Vagina (tissue), 2 donors: ENCODE measurements around the gene TNN. TPM values are rescaled to one million over a fixed set of nuclear protein-coding genes. Genes with fewer than 3 reads are reported as not detected.

Experiments used
- DNase-seq, 2 donors: peaks; one replicate each; pipeline ENCODE4 v3.0.0-alpha.2; 2017; ENCODE audit errors: extremely low spot score in 2 of 2
- H3K27ac ChIP-seq: fragments of 200-600 bp; sonication (generic); one replicate; pipeline ENCODE4 v1.5.1; 2019
- H3K27me3 ChIP-seq: fragments of 200-600 bp; sonication (generic); one replicate; pipeline ENCODE4 v1.5.1; 2019
- H3K36me3 ChIP-seq, 2 donors: fragments of 200-600 bp; sonication (generic); one replicate each; pipeline ENCODE4 v1.5.1; 2017 to 2019
- H3K4me1 ChIP-seq: fragments of 200-600 bp; sonication (generic); one replicate; pipeline ENCODE4 v1.5.1; 2019
- H3K4me3 ChIP-seq, 2 donors: fragments of 200-600 bp; sonication (generic); 1 replicate in 1 of 2; 2 replicates in 1 of 2; pipeline ENCODE4 v1.5.1; 2016 to 2019
- H3K9me3 ChIP-seq: fragments of 200-600 bp; sonication (generic); one replicate; pipeline ENCODE4 v1.5.1; 2019
- CTCF ChIP-seq, 3 experiments: fragments of 450-650 bp in 2 of 3; fragments of 200-600 bp in 1 of 3; sonication (generic) in 1 of 3; IDR thresholded peaks; one replicate each; pipeline ENCODE4 v1.5.1; 2017 to 2019; ENCODE audit warnings: antibody characterized with exemption in 3 of 3, mild to moderate bottlenecking in 2 of 3, moderate library complexity in 2 of 3
- POLR2A ChIP-seq, 2 donors: fragments of 450-650 bp; IDR thresholded peaks; one replicate each; pipeline ENCODE4 v1.6.1; 2017; ENCODE audit warnings: antibody characterized with exemption in 2 of 2, mild to moderate bottlenecking in 2 of 2, moderate library complexity in 2 of 2
- POLR2AphosphoS5 ChIP-seq, 2 donors: sonication (generic); formaldehyde crosslinking; IDR thresholded peaks; one replicate each; pipeline ENCODE4 v1.9.0; 2017; ENCODE audit warnings: antibody characterized with exemption in 2 of 2, mild to moderate bottlenecking in 2 of 2, low read depth in 1 of 2; ENCODE audit not compliant: insufficient read depth in 1 of 2
- intact Hi-C: fragments of 100-400 bp; cut with DNase I; formaldehyde crosslinking; loops from one replicate; pipeline ENCODE4 v1.15.1; 2023
- total RNA-seq: library from RNA; depleted of rRNA; stranded (reverse); fragments of >200 nt; gene quantifications from one replicate; pipeline ENCODE4 v1.2.3, GENCODE V29; 2016

TNN gene
- total RNA-seq, 1 donor from 2014 or later = not detected

- no peak for TF ChIP-seq POLR2A (IDR thresholded peaks at IDR 0.05)
- no peak for TF ChIP-seq CTCF (IDR thresholded peaks at IDR 0.05)
- no peak for TF ChIP-seq POLR2AphosphoS5 (IDR thresholded peaks at IDR 0.05; ENCODE audit: insufficient read depth in 1 of 2, low read depth in 1 of 2)
- Histone ChIP-seq H3K4me1 (peaks cover 16% of the 10 kb centered on the region), H3K36me3 (no peaks in the 10 kb centered on the region), H3K27ac (no peak overlapping the region), H3K4me3 (no peak overlapping the region), H3K27me3 (no peaks in the 10 kb centered on the region), H3K9me3 (no peaks in the 10 kb centered on the region)
- intact Hi-C loops = no loop called here
- no peak for DNase-seq
These were observed 3.2 kb downstream of the TNN start for GRCh38 chr1:175070818-175071217.

GRCh38 chr1:175071276-175071943 is 3.8 kb downstream of the TNN start:
- Histone ChIP-seq H3K27ac (peak overlapping the region; percentile 67), H3K4me3 (no peak overlapping the region), H3K9me3 (no peaks in the 10 kb centered on the region), H3K27me3 (no peaks in the 10 kb centered on the region), H3K36me3 (no peaks in the 10 kb centered on the region), H3K4me1 (peaks cover 16% of the 10 kb centered on the region)
- no peak for DNase-seq
- no peak for TF ChIP-seq POLR2AphosphoS5 (IDR thresholded peaks at IDR 0.05; ENCODE audit: insufficient read depth in 1 of 2, low read depth in 1 of 2)
- TF ChIP-seq CTCF (IDR thresholded peaks at IDR 0.05) = no peak
- TF ChIP-seq POLR2A (IDR thresholded peaks at IDR 0.05) = no peak
- intact Hi-C loops = no loop called here

DNA sequence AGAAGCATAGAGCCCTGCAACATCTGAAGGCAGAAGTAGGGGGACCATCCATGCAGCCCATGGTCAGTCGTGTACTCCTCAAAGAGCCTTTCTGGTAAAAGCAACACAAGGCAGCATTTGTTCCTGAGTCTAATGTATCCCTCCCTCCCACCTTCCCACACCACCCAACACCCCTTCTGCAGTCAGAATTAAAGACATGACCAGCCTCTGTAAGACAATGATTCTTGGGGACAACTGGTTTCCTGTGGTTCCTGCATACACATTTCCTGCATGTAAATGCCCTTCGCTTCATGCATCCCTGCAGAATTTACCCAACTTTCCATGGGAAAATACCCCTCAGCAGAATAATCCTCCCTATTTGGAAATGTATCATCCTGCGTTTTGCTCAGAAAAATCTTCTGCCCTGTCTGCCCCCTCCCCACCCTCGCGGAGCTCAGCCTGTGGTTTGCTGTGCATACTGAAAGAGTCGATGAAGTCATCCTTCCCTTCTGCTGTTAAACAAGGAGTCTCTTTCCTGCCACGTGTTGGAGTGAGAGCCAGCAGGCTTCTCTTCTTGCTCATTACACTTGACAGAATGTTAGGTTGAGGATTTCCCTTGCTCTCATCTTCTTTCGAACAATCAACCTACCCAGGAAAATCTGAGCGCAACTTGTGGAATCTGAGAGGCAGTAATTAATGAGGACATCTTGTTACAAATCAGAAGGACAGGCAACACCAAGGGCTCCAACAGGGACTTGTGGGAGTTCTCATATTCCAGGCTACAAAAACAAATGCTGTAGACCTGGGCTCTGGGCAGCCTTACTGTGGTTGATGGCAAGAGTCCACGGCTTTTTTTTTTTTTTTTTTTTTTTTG is 4.7 kb downstream of the TNN start:
- Histone ChIP-seq H3K27me3 (no peaks in the 10 kb centered on the region), H3K4me1 (peaks cover 16% of the 10 kb centered on the region), H3K9me3 (no peaks in the 10 kb centered on the region), H3K27ac (peak overlapping the region; percentile 67), H3K4me3 (no peak overlapping the region), H3K36me3 (no peaks in the 10 kb centered on the region)
- intact Hi-C loops = no loop called here
- DNase-seq = no peak
- peak in 1 of 2 donors; percentile 45 for TF ChIP-seq POLR2AphosphoS5 (IDR thresholded peaks at IDR 0.05; ENCODE audit: insufficient read depth in 1 of 2, low read depth in 1 of 2)
- no peak for TF ChIP-seq CTCF (IDR thresholded peaks at IDR 0.05)
- TF ChIP-seq POLR2A (IDR thresholded peaks at IDR 0.05) = no peak

- Histone ChIP-seq H3K36me3 (no peaks in the 10 kb centered on the region), H3K27ac (peak overlapping the region; percentile 67), H3K4me3 (no peak overlapping the region), H3K4me1 (peaks cover 16% of the 10 kb centered on the region), H3K9me3 (no peaks in the 10 kb centered on the region), H3K27me3 (no peaks in the 10 kb centered on the region)
- no peak for DNase-seq
- TF ChIP-seq POLR2A (IDR thresholded peaks at IDR 0.05) = no peak
- TF ChIP-seq CTCF (IDR thresholded peaks at IDR 0.05) = no peak
- TF ChIP-seq POLR2AphosphoS5 (IDR thresholded peaks at IDR 0.05; ENCODE audit: insufficient read depth in 1 of 2, low read depth in 1 of 2) = no peak
- intact Hi-C loops = no loop called here
These were observed 5.4 kb downstream of the TNN start for GRCh38 chr1:175073061-175073460.

DNA sequence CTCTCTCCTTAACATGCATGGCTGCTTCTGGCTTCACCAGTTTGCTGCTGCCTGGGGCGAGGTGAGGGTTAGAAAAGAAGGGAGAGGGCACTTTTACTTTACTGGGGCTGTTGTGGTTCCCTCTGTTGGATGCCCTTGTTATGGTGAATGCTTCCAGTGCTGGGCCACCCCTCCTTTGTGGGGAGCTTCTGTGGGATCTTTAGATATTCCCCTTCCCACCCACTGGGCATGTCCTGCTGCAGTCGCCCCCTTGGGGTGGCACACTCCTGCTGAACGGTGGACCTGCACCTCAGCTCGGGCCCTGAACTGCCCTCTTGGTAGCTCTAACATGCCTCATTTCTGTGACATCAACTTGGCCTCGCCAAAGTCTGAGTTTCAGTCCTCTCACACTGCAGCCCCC is 6.0 kb downstream of the TNN start:
- Histone ChIP-seq H3K9me3 (no peaks in the 10 kb centered on the region), H3K27me3 (no peaks in the 10 kb centered on the region), H3K4me3 (no peak overlapping the region), H3K4me1 (peaks cover 16% of the 10 kb centered on the region), H3K27ac (peak overlapping the region; percentile 67), H3K36me3 (no peaks in the 10 kb centered on the region)
- no peak for DNase-seq
- intact Hi-C loops = no loop called here
- TF ChIP-seq POLR2A (IDR thresholded peaks at IDR 0.05) = no peak
- no peak for TF ChIP-seq POLR2AphosphoS5 (IDR thresholded peaks at IDR 0.05; ENCODE audit: insufficient read depth in 1 of 2, low read depth in 1 of 2)
- TF ChIP-seq CTCF (IDR thresholded peaks at IDR 0.05) = no peak
